ENCODE data around the gene KCTD2. TPM values are rescaled to one million over a fixed set of nuclear protein-coding genes. Genes with fewer than 3 reads are reported as not detected.

KCTD2 gene
- total and polyA plus RNA-seq, 2 of the 13 experiments (the other 11 are each of a cell fraction or from before 2014, with no cell fraction given): 28.3 to 32.6 TPM

GRCh38 chr17:75031972-75032719 is 14.9 kb upstream of the KCTD2 start (continued):
- TF ChIP-seq CREB1 (IDR thresholded peaks at IDR 0.05): peak; percentile 74
- no peak for TF ChIP-seq CREB1 (CRISPR knock-in tag; IDR thresholded peaks at IDR 0.05)
- TF ChIP-seq MAFK (conservative IDR thresholded peaks at IDR 0.05 in 1 of 2, IDR thresholded peaks at IDR 0.05 in 1 of 2; ENCODE audit: low read length in 2 of 2): peak in 1 of 2 experiments; percentile 27; a peak in 1 of 4 replicates

- no peak for TF ChIP-seq HCFC1 (IDR thresholded peaks at IDR 0.05; ENCODE audit: low read depth, low read length)
- 0 out of 2 replicates have a peak, but pooled peaks have one; percentile 15 for TF ChIP-seq TGIF2 (CRISPR knock-in tag; IDR thresholded peaks at IDR 0.05)
- TF ChIP-seq ZNF12 (CRISPR knock-in tag; IDR thresholded peaks at IDR 0.05): no peak
- TF ChIP-seq ZNF121 (CRISPR knock-in tag; IDR thresholded peaks at IDR 0.05): peak; percentile 66
- CTCF ChIA-PET (ENCODE audit: low intra/inter-chr PET ratio, low total read pairs): no interaction called here
- no peak for ATAC-seq
- Histone ChIP-seq H3K9me3 (ENCODE audit: low read length) (no peaks in the 10 kb centered on the region), H3K4me3 (replicated peaks in 1 of 3; ENCODE audit: insufficient read depth in 1 of 3, low read depth in 2 of 3, low read length in 3 of 3) (peak overlapping the region; percentile 76 to 93 (median 91)), H3K27me3 (ENCODE audit: control insufficient read depth in 1 of 2, insufficient read depth in 2 of 2, low read length in 2 of 2) (peaks cover 0 to 6% of the 10 kb centered on the region in 2 experiments; a peak in 3 of 5 replicates), H3K4me2 (ENCODE audit: low read depth, low read length) (peak overlapping the region; percentile 98), H2AFZ (ENCODE audit: low read length) (peak overlapping the region; percentile 20), H3K27ac (ENCODE audit: extremely low read length, insufficient read depth, low read length) (no peak overlapping the region), H3K36me3 (replicated peaks in 1 of 2; ENCODE audit: control insufficient read depth in 1 of 2, insufficient read depth in 2 of 2, low read length in 2 of 2) (no peaks in the 10 kb centered on the region), H3K9ac (ENCODE audit: insufficient read depth, low read depth, low read length) (peak overlapping the region; percentile 90), H3K79me2 (ENCODE audit: insufficient read depth, low read length) (no peaks in the 10 kb centered on the region), H3K4me1 (ENCODE audit: insufficient read depth, low read length) (peaks cover 37% of the 10 kb centered on the region), H4K20me1 (ENCODE audit: insufficient read depth, low read length) (no peaks in the 10 kb centered on the region)
- no peak for DNase-seq (ENCODE audit: low spot score)
- no TSS peak for BruUV-seq (replicated peaks)
- no peak for FAIRE-seq
- in situ Hi-C loops (cut with HindIII; ENCODE audit: extremely low pct_ligation_motif_present, low pct_unique_long_range_greater_than_20kb): no loop called here
- POLR2A ChIA-PET: interaction anchor here (0.7 to 2.5 kb wide), 4 partner anchors 9 to 620 kb away, joined by 3 to 22 read pairs (median 4); partner anchors contain the start of genes FDXR and MRPL58
- intact Hi-C loops (cut with micrococcal nuclease; ENCODE audit: unreplicated experiment): loop anchor here (1.0 kb wide), 2 partner anchors 20 to 71 kb away; partner anchors contain the start of gene MRPL58
- 1% methylated on average over 13 of the region's 13 CpGs for WGBS (ENCODE audit: low lambda C conversion rate)
Observed at GRCh38 chr17:75032720-75033280, 14.2 kb upstream of the KCTD2 start.

Data from HepG2 (cell line).